ENCODE measurements around the gene PTCH1.

The PTCH1 gene

DNA sequence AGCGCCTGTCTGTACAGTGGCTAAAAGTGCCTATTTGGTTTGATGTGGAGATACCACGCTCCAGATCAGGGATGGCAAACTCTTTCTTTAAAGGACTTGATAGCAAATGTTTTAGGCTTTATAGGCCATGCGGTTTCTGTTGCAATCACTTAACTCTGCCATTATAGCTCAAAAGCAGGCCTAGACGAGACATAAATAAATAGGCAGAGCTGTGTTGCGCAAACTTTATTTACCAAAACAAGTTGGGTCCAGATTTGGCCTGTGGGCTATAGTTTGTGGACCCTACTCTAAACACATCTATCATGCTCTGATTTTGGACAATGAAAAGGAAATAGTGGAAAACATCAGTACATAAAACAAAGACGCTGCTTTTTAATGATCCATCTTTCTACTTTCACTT, 79.2 kb downstream of the PTCH1 start:
- no peak for DNase-seq

DNA sequence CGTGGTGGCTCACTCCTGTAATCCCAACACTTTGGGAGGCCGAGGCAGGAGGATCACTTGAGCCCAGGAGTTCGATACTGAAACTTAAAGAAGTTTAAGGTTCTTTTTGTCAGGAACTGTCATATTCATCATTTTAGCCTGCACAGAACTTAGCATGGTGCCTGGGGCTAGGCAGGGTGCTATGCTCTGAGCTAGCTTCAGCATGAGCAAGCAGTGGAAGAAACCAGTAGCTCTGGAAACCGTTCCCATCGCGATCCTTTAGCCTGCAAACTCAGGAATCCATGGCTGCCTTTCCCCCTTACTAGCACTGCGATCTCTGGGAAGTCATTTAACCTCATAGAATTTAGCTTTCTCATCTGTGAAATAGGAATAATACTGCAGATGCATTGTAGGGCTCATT, 80.4 kb downstream of the PTCH1 start:
- no peak for DNase-seq

DNA sequence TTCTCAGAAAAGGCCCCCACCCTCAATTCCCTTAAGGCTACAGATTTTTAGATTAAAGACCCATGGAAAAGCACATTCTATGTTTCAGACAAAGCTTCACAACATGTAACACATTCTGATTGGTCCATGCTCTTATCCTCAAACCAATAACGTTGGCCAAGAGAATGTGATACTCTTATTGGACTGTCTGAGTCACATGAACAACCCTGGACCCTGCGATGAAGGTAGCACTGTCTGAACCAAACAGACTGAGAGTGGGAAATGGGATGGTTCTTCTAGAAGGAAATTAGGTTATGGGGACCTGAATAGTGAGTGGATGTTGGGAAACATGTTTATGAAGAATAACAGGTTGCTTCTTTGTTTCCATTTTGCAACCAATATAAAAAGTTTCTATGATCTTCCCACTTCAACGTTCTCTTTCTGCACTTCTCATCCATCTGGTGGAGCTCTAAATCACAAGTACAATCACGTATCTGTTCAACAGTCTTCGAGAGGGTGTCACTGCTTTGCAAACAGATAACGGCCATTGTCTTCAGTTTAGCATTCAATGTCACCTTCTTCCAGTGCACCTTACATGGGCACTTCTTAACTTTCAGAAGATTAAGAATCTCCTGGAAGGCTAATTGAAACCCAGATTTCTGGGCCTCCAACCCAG, 81.6 kb downstream of the PTCH1 start:
- DNase-seq: peak in 1 of 2 donors; percentile 3

DNA sequence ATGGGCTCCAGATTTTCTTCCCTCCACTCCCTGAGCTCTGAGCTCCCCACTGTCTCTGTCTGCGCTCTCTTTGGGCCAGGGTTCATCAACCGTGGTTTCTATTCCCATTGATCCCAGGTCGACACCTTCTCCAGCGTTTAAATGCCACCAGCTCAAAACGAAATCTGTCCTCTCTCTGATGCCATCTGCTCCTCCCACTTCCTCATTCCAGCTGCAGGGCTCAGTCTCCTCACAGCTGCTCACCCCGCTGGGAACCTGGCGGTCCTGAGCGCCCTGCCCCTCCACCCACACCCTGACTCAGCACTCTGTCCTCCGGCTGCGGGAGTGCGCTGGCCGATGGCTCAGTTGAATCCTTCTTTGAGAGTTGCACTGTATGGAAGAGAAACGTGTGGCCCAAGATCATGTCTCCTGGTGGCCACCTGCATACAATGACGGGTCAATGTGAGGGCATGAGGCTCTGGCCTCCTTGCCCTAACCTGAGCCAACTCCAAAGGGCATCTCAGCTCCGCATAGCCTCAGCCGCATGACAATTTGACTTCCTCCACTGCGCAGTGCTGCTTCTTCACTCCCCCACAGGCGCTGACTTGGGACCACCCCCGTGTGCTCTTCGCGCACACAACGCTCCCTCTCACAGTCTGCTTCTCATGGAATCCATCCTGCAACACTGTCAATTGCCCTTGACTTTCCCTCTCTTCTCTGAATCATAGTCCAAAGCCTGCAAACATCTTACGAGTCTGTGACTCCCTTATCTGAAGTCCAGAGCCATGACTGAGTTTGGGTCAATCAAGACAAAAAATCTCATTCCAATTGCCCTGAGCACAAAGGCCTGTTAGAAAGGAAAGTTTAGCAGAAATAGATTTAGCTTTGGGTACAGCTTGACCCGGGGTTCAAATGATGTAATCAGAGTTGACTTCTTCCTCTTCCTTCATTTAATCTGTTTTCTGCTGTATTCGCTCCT, 82.4 kb downstream of the PTCH1 start:
- peak in 1 of 2 donors; percentile 7 for DNase-seq

DNA sequence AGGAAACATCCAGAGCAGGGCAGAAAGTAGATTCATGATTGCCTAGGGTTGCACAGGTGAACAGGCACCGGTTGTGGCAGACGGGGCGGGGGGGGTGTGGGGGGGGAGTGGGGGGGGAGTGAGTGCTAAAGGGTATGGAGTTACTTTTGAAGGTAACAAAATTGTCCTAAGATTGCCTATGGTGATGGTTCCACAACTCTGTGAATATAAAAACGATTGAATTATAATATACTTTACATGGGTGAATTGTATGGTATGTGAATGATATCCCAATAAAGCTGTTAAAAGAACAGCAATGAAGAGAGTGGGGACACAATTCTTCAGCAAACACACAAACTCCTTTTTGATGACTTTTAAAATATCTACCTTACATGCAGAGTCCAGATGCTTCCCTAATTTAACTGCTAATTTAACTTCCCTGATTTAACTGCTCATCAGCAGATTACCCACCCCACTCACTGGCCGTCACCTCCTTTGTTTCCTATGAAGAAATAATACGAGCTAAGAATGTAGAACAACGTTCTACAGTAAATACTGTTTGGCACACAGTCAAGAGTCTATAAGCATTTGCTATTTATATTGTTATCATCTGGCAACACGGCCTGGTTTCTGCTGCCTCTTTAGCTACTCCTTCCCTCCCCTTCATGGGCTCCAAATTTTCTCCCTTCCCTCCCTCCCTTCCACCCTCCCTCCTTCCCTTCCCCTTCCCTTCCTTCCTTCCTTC, 83.5 kb downstream of the PTCH1 start:
- no peak for DNase-seq

DNA sequence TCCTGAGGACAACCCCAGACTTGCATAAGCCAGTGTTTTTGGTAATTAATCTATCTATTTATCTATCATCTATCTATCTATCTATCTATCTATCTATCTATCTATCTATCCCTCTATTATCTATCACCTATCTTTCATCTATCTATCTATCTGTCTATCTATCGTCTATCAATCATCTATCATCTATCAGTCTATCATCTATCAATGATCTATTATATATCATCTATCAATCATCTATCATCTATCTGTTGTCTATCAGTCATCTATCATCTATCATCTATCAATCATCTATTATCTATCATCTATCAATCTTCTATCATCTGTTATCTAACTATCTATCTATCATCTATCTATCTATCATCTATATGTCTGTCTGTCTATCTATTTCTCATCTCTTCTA, 85.5 kb downstream of the PTCH1 start:
- no peak for DNase-seq

DNA sequence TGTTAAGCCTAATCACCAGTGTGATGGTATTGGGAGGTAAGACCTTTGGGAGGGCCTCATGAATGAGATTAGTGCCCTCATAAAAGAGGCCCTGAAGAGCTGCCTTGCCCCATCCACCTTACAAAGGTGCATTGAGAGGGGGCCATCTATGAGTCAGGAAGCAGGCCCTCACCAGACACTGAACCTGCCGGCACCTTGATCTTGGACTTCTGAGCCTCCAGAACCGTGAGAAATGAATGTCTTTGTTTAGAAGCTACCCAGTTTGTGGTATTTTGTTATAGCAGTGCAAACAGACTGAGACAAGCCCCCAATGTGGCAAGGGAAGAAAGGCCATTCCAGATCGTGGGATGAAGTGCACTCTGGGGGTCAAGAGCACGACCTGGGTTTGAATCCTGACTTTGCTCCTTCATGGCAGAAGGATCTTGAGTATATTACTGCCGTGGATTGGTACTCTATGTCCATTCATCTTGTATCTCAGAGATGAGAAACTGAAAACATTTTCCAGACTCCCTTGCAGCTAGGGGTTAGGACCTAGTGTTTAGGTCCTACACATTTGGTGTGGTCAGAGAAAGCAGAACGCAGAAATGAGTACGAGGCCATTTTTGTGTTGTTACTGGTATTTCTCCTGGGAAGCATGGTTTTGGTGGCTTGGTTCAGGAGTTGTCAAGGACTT, 86.7 kb downstream of the PTCH1 start:
- DNase-seq: no peak

DNA sequence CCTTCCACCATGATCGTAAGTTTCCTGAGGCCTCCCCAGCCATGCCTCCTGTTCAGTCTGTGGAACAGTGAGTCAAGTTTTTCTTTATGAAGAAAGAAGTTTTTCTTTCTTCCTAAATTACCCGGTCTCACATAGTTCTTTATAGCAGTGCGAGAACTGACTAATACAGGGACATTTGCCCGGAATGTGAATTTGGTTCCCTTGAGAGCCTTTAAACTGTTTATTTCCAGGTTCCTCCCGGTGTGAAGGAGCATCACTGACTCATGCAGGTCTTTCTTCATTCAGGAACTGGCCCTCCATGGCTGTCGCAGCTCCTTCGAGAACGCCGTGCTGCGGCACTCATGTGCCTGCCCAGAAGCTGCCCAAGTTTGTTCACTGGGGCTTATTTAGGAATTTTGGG, 87.7 kb downstream of the PTCH1 start:
- no peak for DNase-seq

DNA sequence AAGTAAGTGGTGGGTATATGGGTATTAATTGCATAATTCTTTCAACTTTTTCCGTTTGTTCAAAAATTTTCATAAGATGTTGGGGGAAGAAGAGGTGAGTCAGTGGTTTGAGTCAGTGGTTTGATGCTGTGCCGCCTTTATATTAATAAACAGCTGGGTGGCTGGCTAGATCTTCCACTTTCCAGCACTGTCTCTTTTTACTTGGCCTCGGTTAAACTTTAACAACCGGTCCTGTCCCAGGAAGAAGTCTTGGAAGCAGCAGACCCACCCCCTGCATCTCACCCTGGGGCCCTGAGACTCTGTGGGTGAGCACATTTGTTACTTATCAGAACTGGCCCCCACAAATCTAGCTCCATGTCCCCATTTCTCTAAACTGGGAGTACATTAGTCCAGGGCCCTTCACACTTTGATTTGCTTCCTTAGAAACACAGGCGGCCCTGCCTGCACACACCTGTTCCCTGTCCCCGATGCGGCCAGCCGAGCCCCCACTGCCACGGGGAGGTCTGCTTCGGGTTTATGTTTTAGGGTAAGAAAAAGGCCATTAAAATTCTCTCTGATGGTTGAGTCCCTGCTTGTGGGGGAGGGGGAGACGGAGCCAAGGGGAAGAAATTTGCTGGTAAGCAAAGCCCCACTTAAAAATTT, 90.7 kb downstream of the PTCH1 start:
- DNase-seq: no peak

DNA sequence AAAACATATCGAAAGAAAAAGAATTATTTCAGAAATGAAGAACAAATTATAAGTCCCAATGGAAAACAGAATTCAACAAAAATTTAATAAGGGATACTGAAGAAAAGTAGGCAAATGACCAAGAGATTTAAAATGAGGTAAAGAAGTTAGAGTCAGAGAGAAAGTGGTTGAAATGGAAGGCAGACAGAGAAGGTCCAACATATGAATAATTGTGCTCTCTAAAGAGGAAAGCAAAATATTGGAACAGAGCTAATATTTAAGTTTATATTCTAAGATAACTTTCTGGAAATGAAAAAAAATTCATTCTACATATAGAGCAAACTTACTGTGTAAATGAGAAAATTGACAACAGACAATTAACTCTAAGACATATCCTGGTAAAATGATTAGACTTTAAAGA, 94.1 kb downstream of the PTCH1 start:
- DNase-seq: no peak

DNA sequence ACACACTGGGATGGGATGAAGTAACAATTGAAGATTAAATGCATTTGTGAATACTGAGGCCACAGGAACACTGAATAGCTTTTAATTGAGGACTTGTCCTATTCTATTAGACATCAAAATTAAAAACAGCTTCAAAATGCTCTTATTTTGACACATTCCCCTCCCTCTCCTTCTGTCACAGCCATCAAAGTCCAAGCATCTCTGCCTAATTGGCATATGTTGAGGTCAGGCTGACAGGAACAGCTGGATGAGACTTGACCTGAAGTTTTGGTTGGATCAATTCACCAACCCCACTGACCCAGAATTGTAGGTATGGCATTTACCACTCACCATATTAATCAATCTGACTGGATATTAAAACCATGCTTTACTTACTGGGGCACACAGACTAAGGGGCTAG, 96.3 kb downstream of the PTCH1 start:
- no peak for DNase-seq

DNA sequence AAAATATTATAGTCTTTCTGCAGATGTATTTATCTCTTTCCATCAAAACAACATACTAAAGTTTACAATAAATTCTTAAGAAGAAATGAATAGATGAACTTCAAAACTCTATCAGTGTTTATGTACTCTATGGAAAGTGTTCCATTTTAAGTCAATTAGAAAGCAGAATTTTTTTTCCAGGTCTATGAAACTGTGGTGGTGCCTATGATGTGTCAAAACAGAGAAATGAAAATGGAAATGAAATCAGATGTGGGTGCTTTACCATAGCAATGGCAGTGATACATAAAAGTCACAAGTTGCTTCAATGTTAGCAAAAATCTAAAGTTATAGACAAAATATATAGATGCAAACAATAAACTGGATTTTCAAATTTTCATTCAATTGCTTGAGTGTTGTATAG, 97.3 kb downstream of the PTCH1 start:
- no peak for DNase-seq

DNA sequence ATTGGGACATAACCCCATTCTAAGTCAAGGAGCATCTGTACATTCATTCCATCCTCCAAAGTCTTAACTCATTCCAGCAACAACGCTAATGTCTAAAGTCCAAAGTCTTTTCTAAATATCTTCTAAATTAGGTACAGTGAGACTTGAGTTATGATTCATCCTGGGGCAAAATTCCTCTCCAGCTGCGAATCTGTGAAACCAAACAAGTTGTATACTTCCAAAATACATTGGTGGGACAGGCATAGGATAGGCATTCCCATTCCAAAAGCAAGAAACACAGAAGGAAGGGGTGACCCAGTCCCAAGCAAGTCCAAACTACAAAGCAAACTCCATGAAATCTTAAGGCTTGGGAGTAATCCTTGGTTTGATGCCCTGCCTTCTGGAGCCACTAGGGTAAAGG, 101.6 kb downstream of the PTCH1 start:
- no peak for DNase-seq

DNA sequence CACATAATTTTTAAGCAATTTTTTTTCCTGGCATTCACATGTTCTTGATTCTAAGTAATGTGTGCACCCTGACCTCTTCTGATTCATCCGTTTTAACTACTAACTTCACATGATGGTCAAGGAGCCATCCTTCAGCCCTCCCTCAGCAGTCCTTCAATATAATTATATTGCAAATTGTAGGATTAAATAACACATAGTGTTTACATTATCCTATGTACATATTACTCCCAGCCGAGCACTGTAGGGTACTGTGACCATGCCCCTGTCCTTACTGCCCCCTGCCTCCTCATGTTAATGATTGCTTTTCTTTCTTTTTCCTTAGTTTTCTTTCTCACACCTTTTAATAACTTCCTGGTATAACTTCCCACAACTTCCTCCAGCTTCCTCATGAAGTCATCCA, 103.0 kb downstream of the PTCH1 start:
- DNase-seq: no peak

DNA sequence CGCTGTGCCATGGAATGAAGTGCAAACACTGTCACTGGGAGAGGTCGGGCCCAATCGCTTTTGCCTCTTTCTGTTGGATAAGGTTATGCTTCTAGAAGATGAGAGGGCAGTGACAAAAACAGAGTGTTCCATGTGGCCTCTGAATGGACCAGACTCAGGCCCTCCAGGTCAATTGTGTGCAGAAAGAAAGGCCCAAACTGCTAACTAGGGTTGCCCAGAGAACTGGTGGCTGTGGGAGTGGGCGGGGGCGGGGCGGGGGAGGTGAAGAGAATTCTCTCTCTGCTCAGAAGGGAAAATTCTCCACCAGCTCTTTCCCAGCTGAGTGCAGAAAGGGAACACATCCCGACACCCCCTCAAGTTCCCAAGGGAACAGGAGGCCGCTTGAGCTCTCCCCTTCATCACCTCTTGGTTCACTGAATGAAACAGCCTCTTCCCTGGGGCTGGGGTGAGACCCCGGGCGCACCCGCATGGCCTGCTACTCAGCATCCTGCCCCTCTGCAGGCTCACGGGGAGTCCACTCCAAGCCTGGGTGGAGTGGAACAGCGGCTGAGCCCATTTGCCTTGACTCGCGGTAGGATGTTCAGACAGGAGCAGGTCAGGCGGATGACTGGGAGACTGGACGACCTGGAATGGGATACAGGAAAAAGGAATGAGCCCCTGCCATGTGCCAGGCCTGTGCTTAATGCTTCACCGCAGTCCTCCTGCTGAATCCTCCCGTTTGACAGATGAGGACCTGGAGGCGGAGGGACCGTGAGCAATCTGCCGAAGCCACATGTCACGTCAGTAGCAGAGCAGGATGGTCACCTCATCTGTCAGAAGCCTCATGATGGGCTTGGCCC, 105.5 kb downstream of the PTCH1 start:
- DNase-seq: no peak

DNA sequence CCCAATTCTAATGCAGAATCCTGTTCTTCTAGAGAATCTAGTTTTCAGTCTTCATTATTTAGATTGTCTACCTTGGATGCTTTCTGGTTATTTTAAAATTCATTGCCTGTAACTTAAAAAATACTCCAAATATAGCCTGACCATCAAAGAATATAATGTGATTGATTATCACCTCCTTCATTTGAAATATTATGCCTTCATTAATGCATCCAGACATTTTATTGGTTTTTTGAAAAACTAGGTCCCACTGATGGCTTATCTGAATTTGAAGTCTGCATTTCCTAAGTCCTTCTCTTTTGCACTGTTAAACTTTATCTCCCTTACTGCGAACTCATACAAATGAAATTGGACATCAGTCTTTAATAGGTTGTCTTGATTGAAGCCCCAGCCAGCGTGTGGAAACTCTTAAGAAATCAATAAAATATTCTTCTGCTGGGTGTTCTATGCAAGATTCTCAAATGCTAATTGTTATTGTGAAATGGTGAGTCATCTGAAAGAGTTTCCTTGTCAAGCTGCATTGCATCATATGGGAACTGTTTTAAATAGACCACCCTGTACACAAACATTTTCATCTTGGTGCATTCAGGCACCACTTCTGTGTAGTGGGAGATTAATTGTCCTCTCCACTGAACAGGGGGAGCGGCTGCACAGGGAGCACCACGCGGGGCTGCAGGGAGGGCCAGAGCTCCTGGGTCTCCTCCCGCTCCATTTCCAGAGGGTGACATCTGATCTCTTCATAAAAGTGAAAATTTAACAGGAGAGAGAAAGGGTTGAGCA, 106.9 kb downstream of the PTCH1 start:
- DNase-seq: no peak

DNA sequence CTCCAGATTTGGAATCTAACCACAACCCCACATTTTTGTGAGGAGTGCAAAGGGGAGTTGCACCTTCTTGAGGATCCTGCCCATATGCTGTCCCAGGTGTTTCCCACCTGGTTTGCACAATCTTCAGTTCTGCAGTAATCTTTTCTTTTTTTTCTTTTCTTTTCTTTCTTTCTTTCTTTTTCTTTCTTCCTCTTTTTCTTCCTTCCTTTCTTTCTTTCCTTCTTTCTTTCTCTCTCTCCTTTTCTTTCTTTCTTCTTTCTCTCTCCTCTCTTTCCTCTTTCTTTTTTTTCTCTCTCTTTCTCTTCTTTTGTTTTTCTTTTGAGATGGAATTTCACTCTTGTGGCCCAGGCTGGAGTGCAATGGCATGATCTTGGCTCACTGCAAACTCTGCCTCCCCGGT, 109.2 kb downstream of the PTCH1 start:
- DNase-seq: no peak

DNA sequence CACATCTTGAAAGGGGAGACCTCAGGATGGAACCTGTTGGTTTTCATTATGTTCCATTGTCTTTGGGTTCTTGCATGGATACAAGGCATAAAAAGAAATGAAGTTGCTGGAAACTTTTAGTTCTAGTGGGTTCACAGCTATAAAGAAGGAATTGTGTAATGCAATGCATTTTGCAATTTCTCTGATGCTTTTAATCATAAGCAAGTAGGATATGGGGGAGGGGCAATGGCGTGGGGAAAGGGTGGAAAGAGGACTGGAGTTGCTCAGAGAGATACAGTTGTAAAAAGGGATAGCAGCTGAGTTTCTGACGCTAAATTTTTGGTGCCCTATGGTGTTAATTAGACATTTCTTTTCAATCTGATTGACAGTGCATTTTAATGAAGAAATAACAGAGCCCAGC, 110.7 kb downstream of the PTCH1 start:
- DNase-seq: no peak

DNA sequence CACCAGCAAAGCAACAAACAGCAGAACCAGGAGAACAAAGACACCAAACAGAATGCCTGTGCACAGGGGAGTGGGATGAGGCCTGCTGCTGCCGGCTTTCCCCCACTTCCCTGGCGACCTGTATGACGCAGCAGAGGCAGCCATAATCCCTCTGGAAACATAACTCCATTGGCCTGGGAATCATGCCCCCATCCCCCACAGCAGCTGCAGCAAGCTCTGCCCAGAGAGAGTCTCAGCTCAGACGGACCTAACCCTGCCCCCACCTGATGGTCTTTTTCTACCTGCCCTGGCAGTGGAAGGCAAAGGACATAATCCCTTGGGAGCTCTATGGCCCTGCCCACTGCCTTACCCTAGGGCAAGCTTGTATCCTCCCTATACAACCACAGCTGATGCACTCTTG, 117.5 kb downstream of the PTCH1 start:
- DNase-seq: no peak

Data from CD4-positive, alpha-beta T cell treated with Interleukin-1 beta for 1 hour (primary cell).